ENCODE results near the gene CASP3.
A peak's percentile ranks its signal among the peaks of the same experiment; 100 is the strongest.

Gene CASP3

DNA sequence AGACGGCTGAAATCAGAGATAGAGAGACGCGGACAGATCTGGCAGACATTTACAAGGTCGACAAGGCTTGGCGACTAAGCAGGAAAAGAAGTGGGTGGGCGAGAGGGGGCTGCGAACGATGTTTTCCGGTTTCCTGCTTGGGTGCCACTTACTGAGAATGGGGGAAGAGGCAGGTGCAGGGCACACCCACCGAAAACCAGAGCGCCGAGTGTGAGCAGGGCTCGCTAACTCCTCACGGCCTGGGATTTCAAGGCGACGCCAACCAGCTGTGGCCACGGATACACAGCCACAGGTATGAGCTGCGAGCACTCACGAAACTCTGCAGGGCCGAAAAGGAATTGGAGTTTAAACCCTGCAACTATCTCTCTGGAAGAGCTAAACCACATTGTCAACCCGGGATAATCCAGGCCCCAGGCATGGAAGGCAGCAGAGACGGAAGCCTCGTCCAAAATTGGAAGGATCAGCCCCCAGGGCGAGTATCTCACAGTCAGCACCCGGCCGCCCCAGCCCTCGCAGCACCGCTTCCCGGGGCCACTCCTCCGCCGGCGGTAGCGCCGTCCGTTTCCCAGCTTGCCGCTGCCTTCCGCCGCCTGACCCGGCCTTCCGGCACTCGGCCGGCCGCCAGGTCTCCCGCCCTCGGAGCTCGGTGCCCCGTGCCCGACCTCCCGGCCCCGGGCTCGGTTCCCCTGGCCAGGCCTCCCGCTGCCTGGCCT, 778 bp downstream of the CASP3 start:
- H3K27me3 ChIP-seq: no peaks in the 10 kb centered on the region
- peak overlapping the region; percentile 97 for H3K27ac ChIP-seq
- H3K9me3 ChIP-seq: no peaks in the 10 kb centered on the region
- peaks cover 17% of the 10 kb centered on the region for H3K36me3 ChIP-seq
- TF ChIP-seq, protein P1, sequence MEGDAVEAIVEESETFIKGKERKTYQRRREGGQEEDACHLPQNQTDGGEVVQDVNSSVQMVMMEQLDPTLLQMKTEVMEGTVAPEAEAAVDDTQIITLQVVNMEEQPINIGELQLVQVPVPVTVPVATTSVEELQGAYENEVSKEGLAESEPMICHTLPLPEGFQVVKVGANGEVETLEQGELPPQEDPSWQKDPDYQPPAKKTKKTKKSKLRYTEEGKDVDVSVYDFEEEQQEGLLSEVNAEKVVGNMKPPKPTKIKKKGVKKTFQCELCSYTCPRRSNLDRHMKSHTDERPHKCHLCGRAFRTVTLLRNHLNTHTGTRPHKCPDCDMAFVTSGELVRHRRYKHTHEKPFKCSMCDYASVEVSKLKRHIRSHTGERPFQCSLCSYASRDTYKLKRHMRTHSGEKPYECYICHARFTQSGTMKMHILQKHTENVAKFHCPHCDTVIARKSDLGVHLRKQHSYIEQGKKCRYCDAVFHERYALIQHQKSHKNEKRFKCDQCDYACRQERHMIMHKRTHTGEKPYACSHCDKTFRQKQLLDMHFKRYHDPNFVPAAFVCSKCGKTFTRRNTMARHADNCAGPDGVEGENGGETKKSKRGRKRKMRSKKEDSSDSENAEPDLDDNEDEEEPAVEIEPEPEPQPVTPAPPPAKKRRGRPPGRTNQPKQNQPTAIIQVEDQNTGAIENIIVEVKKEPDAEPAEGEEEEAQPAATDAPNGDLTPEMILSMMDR (IDR thresholded peaks at IDR 0.05): no peak
- peaks cover 26 to 36% of the 10 kb centered on the region in 2 experiments for H3K4me1 ChIP-seq (ENCODE audit: control insufficient read depth in 1 of 2, insufficient read depth in 1 of 2, low read depth in 1 of 2, low read length in 1 of 2)
- peak overlapping the region; percentile 85 to 93 for H3K4me3 ChIP-seq (ENCODE audit: low read depth in 1 of 2, low read length in 1 of 2)

DNA sequence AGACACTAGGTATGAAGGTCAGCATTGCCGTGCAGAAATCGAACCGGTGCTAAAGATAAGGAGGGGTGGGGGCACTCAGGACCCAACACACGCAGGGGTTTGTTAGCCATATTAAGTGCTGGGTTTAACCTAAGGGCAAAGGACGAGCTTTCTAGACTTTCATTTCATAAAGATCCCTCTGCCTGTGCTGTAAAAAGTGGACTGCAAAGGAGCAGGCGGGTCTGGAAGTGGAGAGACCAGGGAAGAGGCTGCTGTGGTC, 1.3 kb downstream of the CASP3 start:
- peak overlapping the region; percentile 97 for H3K27ac ChIP-seq
- no peaks in the 10 kb centered on the region for H3K27me3 ChIP-seq
- H3K9me3 ChIP-seq: no peaks in the 10 kb centered on the region
- TF ChIP-seq, protein P1 (IDR thresholded peaks at IDR 0.05): no peak
- peaks cover 26 to 36% of the 10 kb centered on the region in 2 experiments for H3K4me1 ChIP-seq (ENCODE audit: control insufficient read depth in 1 of 2, insufficient read depth in 1 of 2, low read depth in 1 of 2, low read length in 1 of 2)
- peak overlapping the region; percentile 85 to 93 for H3K4me3 ChIP-seq (ENCODE audit: low read depth in 1 of 2, low read length in 1 of 2)
- peaks cover 17% of the 10 kb centered on the region for H3K36me3 ChIP-seq

DNA sequence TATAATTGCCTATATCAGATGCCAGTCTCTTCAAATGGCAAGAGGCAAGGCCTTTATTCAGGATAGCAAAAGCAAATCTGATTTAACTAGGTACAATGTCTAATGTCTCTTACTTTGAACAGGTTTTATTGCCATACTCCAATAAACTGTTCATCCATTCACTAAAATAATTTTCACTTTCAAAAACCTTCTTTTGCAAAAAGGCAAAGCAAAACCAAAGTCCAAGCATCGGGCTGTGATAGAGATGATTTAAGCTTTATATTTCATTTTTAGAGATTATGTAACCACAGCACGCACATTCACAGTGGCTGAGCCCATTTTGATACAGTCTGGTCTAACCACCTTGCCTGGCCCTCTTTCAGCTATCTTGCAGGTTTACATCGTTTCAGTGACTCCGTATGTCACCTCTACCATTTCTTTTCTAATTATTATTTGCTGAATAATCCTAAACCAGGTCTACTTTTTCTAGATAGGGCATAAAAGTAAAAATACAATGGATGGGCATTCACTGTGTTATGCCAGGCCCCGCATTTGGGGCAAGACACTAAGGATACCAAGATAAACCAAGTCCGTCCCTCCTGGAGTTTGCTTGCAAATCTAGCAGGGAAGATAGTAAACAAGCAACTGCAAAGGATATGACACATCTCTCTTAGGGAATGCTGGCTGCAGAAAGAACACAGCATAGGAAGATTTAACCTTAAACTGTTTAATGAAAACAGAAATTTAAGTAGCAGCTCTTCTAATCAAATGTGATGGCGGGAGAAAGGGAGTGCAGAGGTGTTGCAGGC, 1.8 kb downstream of the CASP3 start:
- Histone ChIP-seq H3K27me3 (no peaks in the 10 kb centered on the region), H3K27ac (peak overlapping the region; percentile 97), H3K9me3 (no peaks in the 10 kb centered on the region), H3K4me3 (ENCODE audit: low read depth in 1 of 2, low read length in 1 of 2) (peak overlapping the region; percentile 85 to 93), H3K36me3 (peaks cover 20% of the 10 kb centered on the region), H3K4me1 (ENCODE audit: control insufficient read depth in 1 of 2, insufficient read depth in 1 of 2, low read depth in 1 of 2, low read length in 1 of 2) (peaks cover 26 to 36% of the 10 kb centered on the region in 2 experiments)
- TF ChIP-seq, protein P1 (IDR thresholded peaks at IDR 0.05): no peak

DNA sequence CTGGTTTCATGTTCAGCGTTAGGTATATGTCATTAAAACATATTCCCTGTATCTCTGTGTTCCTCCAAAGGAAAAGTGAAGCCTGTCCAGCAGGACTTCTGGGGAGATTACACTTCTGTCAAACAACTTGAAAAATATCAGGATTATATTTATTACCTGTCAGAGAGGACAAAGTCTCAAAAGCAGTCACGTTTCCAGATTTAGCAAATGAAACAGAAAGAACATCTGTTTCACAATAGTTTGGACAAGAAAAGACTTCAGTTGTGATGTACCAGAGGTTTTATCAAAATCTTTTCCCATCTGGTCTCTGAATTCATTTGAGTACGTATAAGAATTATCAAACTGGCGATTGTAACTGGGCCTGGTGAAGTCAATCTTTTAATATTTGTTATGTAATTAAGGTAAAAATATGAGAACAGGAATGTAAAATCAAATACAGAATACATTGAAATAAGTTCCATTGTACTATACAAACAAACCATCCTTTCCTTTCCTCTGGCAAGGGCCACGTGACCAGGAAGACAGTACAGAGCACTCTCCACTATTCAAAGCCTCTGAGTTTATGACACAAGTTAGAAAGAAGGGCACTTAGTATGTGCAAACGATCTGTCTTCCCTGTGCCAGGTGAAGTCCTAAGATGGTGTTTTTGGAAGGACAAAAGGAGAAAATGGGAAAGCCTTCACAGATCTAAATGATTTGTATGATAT, 3.2 kb downstream of the CASP3 start:
- Histone ChIP-seq H3K4me3 (ENCODE audit: low read depth in 1 of 2, low read length in 1 of 2) (no peak overlapping the region), H3K9me3 (no peaks in the 10 kb centered on the region), H3K36me3 (peaks cover 25% of the 10 kb centered on the region), H3K4me1 (ENCODE audit: control insufficient read depth in 1 of 2, insufficient read depth in 1 of 2, low read depth in 1 of 2, low read length in 1 of 2) (peaks cover 26 to 36% of the 10 kb centered on the region in 2 experiments), H3K27me3 (no peaks in the 10 kb centered on the region), H3K27ac (no peak overlapping the region)
- TF ChIP-seq, protein P1 (IDR thresholded peaks at IDR 0.05): no peak

DNA sequence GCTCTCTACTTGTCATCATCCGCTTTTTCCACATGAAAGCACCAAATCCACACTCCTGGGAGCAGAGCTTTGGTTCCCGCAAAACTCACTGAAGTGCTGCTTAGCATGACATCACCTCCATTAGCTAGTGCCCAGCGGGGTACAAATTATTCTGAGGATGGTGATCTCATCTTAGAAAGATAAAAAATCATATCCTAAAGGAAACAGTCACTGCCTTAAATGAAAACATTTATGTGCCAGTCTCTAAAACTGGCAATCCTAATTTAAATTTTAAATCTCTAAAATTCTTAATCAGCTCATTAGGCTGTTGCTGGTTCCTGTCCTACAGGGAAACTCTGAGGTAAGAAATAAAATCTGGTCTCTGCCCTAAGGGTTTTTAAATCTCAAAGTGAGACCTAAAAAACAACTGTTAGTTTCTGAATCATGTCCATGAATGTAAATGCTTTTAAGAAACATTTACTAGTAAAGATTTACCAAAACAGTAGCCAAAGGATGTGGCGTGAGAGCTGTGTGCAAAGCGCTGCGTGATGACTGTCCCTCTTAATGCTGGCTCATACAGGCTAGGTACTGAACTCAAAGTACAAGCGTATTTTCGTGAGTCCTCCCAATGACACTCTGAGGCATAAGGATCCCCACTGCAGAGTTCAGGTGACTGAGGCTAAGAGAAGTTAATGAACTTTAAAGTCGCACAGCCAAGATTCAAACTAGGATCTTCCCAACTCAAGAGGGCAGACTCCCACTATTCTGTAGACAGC, 4.5 kb downstream of the CASP3 start:
- TF ChIP-seq, protein P1 (IDR thresholded peaks at IDR 0.05): no peak
- no peaks in the 10 kb centered on the region for H3K27me3 ChIP-seq
- H3K4me3 ChIP-seq (ENCODE audit: low read depth in 1 of 2, low read length in 1 of 2): no peak overlapping the region
- peaks cover 16 to 26% of the 10 kb centered on the region in 2 experiments for H3K4me1 ChIP-seq (ENCODE audit: control insufficient read depth in 1 of 2, insufficient read depth in 1 of 2, low read depth in 1 of 2, low read length in 1 of 2)
- H3K36me3 ChIP-seq: peaks cover 30% of the 10 kb centered on the region
- no peaks in the 10 kb centered on the region for H3K9me3 ChIP-seq
- H3K27ac ChIP-seq: no peak overlapping the region
